ENCODE results near the gene KIR3DL1. TPM values are rescaled to one million over a fixed set of nuclear protein-coding genes. Genes with fewer than 3 reads are reported as not detected.
"Not testable (repeated sequence)": the region's sequence is repeated elsewhere in the genome, so short reads cannot be mapped to it uniquely, and the experiment has no call there.

The KIR3DL1 gene
- total RNA-seq (1 to 10 TPM in 1 of 7 donors, under 1 TPM in 5, not detected in 1; 0.69 to 6.3 (median 0.90) TPM), polyA plus RNA-seq (under 1 TPM; 0.07 to 0.13 (median 0.12) TPM)
- long read RNA-seq, donor 1, result 0 reads
- long read RNA-seq, donor 2, result 0 reads

DNA sequence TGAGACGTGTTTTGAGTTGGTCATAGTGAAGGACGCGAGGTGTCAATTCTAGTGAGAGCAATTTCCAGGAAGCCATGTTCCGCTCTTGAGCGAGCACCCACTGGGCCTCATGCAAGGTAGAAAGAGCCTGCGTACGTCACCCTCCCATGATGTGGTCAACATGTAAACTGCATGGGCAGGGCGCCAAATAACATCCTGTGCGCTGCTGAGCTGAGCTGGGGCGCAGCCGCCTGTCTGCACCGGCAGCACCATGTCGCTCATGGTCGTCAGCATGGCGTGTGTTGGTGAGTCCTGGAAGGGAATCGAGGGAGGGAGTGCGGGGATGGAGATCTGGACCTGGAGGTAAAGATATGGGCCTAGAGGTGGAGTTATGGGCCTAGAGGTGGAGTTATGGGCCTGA lies at the start of gene KIR3DL1:
Gene KIR3DL1, plus strand, starts transcription at position 218 of the 400 bp plus-strand sequence.
- H3K4me1 ChIP-seq; intact Hi-C loops (cut with DNase I; ENCODE audit: low total_unique reads); H3K36me3 ChIP-seq; DNase-seq: not testable (repeated sequence)
- H3K9me3 ChIP-seq, result peaks cover 0 to 17% (median 9%) of the 10 kb centered on the region in 8 donors
- peak within 1 kb of the TSS in 1 of 8 donors; percentile 17 for H3K27ac ChIP-seq
- WGBS, 5 donors, result 83 to 96% (median 86%) methylated on average over 14 to 17 of the region's 17 CpGs
- peak within 1 kb of the TSS in 1 of 8 donors; percentile 7 for H3K4me3 ChIP-seq
- peaks cover 0 to 11% (median 0%) of the 10 kb centered on the region in 7 donors for H3K27me3 ChIP-seq (replicated peaks in 1 of 7)

DNA sequence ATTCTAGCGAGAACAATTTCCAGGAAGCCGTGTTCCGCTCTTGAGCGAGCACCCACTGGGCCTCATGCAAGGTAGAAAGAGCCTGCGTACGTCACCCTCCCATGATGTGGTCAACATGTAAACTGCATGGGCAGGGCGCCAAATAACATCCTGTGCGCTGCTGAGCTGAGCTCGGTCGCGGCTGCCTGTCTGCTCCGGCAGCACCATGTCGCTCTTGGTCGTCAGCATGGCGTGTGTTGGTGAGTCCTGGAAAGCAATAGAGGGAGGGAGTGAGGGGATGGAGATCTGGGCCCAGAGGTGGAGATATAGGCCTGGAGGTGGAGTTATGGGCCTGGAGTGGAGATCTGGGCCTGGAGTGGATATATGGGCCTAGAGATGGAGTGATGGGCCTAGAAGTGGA lies 46.6 kb upstream of the KIR3DL1 start, which contains the start of gene KIR2DL1:
Gene KIR2DL1, plus strand, starts transcription at position 148 of the 400 bp plus-strand sequence. Its CDS starts 58 bp downstream, at position 206.
- H3K4me1 ChIP-seq; intact Hi-C loops (cut with DNase I; ENCODE audit: low total_unique reads); H3K36me3 ChIP-seq; DNase-seq; H3K9me3 ChIP-seq; H3K27me3 ChIP-seq (replicated peaks in 1 of 7): not testable (repeated sequence)
- 91 to 94% (median 92%) methylated on average over 13 to 15 of the region's 15 CpGs for WGBS, 5 donors
- Histone ChIP-seq H3K27ac (peak within 1 kb of the TSS in 1 of 8 donors; percentile 6), H3K4me3 (peak within 1 kb of the TSS in 1 of 8 donors; percentile 8)

DNA sequence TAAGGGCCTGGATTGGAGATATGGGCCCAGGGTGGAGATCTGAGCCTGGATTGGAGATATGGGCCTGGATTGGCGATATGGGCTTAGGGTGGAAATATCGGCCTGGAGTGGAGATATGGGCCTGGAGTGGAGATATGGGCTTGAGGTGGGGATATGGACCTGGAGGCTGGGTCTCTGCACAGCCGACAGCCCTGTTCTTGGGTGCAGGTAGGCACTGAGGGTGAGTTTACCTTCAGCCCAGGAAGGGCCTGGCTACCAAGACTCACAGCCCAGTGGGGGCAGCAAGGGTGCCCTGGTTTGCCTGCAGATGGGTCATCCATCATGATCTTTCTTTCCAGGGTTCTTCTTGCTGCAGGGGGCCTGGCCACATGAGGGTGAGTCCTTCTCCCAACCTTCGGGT lies 45.8 kb upstream of the KIR3DL1 start:
- H3K36me3 ChIP-seq; H3K4me1 ChIP-seq; H3K27me3 ChIP-seq (replicated peaks in 1 of 7); DNase-seq; intact Hi-C loops (cut with DNase I; ENCODE audit: low total_unique reads); H3K9me3 ChIP-seq: not testable (repeated sequence)
- Histone ChIP-seq H3K27ac (peak overlapping the region in 1 of 8 donors; percentile 6), H3K4me3 (peak overlapping the region in 1 of 8 donors; percentile 8)
- whole genome bisulfite sequencing, 5 donors, result 78 to 95% (median 89%) methylated on average over 3 to 4 of the region's 4 CpGs

DNA sequence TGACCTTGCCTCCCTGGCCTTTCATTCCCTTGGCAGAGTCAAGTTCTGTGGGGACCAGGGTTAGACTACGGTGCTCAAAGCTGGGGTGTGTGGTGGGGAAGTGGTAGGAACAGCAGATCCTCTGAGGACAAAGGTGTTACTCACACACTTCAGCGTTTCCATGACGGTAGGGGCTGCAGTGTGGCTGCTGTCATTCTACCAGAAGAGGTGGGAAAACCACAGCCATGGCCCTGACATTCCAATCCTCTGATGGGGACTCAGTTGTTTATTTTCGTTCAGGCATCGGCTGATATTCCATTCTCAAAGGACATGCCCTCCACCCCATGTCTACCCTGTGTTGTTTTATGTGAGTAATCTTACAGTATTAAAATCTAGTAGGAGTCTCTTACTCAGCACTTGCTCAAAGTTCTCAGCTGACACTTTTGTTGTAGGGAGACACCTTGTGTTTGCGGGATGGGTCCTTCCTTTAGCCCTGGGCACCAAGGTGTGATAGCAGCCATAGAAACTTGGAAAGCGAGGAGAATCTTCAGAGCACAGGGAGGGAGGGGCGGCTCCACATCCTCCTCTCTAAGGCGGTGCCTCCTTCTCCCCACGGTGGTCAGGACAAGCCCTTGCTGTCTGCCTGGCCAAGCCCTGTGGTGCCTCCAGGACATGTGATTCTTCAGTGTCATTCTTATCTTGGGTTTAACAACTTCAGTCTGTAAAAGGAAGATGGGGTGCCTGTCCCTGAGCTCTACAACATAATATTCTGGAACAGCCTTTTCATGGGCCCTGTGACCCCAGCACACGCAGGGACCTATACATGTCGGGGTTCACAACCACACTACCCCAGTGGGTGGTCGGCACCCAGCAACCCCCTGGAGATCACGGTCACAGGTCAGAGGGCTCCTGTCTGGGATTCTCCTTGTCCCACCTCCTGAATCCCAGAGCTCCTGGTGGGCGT lies 45.0 kb upstream of the KIR3DL1 start:
- H3K4me1 ChIP-seq; intact Hi-C loops (cut with DNase I; ENCODE audit: low total_unique reads); DNase-seq; H3K36me3 ChIP-seq; H3K27me3 ChIP-seq (replicated peaks in 1 of 7); H3K9me3 ChIP-seq: not testable (repeated sequence)
- WGBS, 5 donors, result 74 to 86% (median 80%) methylated on average over 10 to 14 of the region's 15 CpGs
- H3K4me3 ChIP-seq, result peak overlapping the region in 1 of 8 donors; percentile 8
- peak overlapping the region in 1 of 8 donors; percentile 6 for H3K27ac ChIP-seq

DNA sequence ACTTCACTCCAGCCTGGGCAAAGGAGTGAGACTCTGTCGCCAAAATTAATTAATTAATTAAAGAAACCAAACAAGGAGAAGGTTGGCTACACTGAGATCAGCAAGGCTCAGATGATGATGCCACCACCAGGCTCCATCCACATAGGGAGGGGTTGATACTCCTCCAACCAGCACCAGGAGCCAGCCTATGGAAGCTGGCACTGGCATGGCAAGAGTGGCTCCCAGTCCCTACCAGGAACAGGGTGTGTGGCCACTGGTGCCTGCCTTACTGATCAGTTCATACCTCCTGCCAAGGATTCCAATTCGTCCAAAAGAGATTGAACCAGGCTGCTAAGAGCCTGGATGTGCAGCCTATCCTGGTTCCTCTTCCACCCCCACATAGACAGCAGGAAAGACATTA lies 43.6 kb upstream of the KIR3DL1 start:
- H3K4me1 ChIP-seq; H3K27ac ChIP-seq; DNase-seq; H3K9me3 ChIP-seq; H3K36me3 ChIP-seq; intact Hi-C loops (cut with DNase I; ENCODE audit: low total_unique reads); H3K4me3 ChIP-seq; H3K27me3 ChIP-seq (replicated peaks in 1 of 7): not testable (repeated sequence)
- 29 to 60% (median 45%) methylated on average over 2 of the region's 2 CpGs for WGBS, 5 donors

DNA sequence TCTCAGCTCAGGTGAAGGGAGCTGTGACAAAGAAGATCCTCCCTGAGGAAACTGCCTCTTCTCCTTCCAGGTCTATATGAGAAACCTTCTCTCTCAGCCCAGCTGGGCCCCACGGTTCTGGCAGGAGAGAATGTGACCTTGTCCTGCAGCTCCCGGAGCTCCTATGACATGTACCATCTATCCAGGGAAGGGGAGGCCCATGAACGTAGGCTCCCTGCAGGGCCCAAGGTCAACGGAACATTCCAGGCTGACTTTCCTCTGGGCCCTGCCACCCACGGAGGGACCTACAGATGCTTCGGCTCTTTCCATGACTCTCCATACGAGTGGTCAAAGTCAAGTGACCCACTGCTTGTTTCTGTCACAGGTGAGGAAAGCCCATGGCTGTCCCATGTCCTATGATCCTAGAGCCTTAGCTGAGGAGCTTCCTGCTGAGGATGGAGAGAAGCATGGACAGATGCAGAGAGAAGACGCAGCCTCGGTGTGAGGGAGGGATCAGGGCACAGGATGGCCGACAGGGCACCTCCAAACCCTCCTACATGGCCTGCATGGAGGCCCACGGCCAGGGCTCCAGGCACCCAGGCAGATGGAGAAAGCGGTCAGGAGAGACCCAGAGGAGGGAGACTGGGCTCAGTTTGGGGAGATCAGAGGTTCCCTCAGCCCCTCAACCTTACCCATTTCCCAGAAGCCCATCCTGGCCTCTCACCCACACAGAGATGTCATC lies 41.0 kb upstream of the KIR3DL1 start:
- intact Hi-C loops (cut with DNase I; ENCODE audit: low total_unique reads), result not testable (repeated sequence)

DNA sequence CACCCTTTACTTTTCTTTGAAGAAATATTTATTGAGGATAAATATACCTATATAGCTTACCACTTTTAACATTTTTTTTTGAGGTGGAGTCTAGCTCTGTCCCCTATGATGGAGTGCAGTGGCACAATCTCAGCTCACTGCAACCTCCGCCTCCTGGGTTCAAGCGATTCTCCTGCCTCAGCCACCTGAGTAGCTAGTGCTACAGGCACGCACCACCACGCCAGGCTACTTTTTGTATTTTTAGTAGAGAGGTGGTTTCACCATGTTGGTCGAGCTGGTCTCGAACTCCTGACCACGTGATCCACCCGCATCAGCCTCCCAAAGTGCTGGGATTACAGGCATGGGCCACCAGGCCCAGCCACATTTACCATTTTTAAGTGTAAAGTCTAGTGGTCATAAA lies 40.4 kb upstream of the KIR3DL1 start:
- H3K4me1 ChIP-seq, DNase-seq: not testable (repeated sequence)

More for the DNA sequence above, 41.0 kb upstream of the KIR3DL1 start:
- H3K27me3 ChIP-seq (replicated peaks in 1 of 7); DNase-seq; H3K36me3 ChIP-seq; H3K9me3 ChIP-seq; H3K4me1 ChIP-seq; H3K4me3 ChIP-seq; H3K27ac ChIP-seq: not testable (repeated sequence)
- WGBS, 5 donors, result 72 to 82% (median 78%) methylated on average over 8 to 12 of the region's 12 CpGs

DNA sequence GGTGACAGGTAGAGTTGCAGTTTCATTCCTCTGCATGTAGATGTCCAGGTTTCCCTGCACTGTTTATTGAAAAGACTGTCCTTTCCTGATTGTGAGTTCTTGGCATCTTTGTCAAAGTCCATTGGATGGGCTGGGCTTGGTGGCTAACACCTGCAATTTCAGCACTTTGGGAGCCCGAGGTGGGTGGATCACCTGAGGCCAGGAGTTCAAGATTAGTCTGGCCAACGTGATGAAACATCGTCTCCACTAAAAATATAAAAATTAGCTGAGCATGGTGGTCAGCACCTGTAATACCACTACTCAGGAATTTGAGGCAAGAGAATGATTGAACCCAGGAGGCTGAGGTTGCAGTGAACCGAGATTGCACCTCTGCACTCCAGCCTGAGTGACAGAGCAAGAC lies 38.4 kb upstream of the KIR3DL1 start:
- peaks cover 0 to 12% (median 4%) of the 10 kb centered on the region in 8 donors for H3K9me3 ChIP-seq
- H3K36me3 ChIP-seq; H3K4me3 ChIP-seq; DNase-seq; H3K4me1 ChIP-seq; H3K27me3 ChIP-seq (replicated peaks in 1 of 7); H3K27ac ChIP-seq; intact Hi-C loops (cut with DNase I; ENCODE audit: low total_unique reads): not testable (repeated sequence)
- 57 to 83% (median 69%) methylated on average over 4 of the region's 4 CpGs for WGBS, 5 donors

More for the DNA sequence above, 40.4 kb upstream of the KIR3DL1 start:
- 68 to 90% (median 75%) methylated on average over 8 of the region's 8 CpGs for WGBS, 5 donors
- H3K27me3 ChIP-seq (replicated peaks in 1 of 7); H3K36me3 ChIP-seq; H3K4me3 ChIP-seq; H3K27ac ChIP-seq; H3K9me3 ChIP-seq; intact Hi-C loops (cut with DNase I; ENCODE audit: low total_unique reads): not testable (repeated sequence)

DNA sequence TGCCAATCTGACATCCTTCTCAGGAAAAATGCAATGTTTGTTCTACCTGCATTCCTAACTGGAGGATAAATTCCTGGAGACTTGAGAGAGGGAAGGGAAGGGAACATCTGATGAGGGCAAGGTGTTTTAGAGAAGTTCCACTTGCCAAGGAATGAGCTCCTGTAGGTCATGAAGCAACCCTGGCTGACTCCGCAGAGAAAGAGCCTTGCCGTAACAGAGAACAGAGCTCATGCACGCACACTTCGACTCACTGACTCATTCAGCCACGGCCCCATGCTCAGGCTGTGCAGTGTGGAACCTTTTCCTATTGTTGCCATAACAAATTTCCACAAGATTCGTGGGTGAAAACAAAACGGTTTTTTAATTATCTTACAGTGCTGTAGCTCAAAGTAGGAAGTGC lies 37.4 kb upstream of the KIR3DL1 start:
- DNase-seq; H3K4me3 ChIP-seq; H3K27ac ChIP-seq; intact Hi-C loops (cut with DNase I; ENCODE audit: low total_unique reads); H3K36me3 ChIP-seq; H3K27me3 ChIP-seq (replicated peaks in 1 of 7); H3K4me1 ChIP-seq: not testable (repeated sequence)
- peaks cover 0 to 12% (median 4%) of the 10 kb centered on the region in 8 donors for H3K9me3 ChIP-seq
- WGBS, 5 donors, result 54 to 77% (median 75%) methylated on average over 7 of the region's 7 CpGs

DNA sequence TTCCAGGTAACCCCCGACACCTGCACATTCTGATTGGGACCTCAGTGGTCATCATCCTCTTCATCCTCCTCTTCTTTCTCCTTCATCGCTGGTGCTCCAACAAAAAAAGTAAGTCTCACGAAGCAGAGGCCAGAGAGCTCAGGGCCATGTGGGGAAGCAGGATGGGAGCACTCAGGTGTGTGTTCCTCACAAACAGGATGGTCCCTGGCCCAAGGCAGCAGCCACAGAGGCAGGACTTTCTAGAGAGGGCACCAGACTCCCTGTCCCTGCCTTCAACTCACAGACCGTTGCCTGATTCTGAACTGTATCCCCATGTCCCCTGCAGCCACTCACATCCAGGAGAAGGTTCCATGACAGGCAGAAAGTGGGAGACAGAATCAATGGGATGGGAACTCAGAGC lies 33.4 kb upstream of the KIR3DL1 start:
- intact Hi-C loops (cut with DNase I; ENCODE audit: low total_unique reads); H3K4me3 ChIP-seq; DNase-seq; H3K27me3 ChIP-seq (replicated peaks in 1 of 7); H3K4me1 ChIP-seq; H3K27ac ChIP-seq; H3K36me3 ChIP-seq: not testable (repeated sequence)
- H3K9me3 ChIP-seq, result peaks cover 0 to 12% (median 4%) of the 10 kb centered on the region in 8 donors
- WGBS, 5 donors, result 54 to 89% (median 85%) methylated on average over 3 to 4 of the region's 4 CpGs
